ENCODE measurements around the gene CPT1C. TPM values are rescaled to one million over a fixed set of nuclear protein-coding genes. Genes with fewer than 3 reads are reported as not detected.

Gene CPT1C
- total and polyA plus RNA-seq, 11 donors = 1.00 to 6.0 (median 2.2) TPM

DNA sequence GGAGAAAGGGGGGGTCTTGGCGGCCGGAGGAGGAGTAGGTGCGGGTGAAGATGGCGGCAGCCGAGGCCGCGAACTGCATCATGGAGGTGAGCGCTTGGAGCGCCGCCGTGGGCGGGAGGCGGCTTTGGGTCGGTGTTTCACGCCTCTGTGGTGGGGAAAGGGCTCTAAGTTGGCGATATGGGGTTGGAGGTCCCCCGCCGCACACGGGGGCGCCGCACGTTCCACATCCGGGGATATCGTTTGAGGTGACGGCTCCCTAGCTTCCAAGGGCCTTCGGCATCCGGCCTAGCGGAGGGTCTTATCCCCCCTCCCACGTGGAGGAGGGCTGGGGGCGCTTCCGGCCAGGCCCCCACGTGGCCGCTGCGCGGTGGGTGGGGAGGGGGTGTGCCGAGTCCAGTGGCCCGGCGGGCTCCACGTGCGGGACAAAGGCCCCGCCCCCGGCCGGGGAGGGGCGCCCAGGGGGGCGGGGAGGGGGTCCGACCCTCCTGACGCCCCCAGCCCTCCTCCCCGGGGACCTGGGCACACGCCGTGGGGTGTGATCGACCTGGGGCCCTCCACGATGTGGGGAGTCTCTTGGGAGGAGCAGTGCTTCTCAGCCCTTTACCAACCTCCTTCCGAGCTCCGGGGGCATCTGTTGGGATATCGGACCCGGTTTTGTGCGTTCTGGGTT lies 13.6 kb upstream of the CPT1C start, which contains the start of gene PRMT1:
TSS of gene PRMT1 (plus strand) at position 41 of the 670 bp plus-strand sequence. CDS start at position 51, 10 bp downstream.
- ATAC-seq = peak in 2 of 4 donors; percentile 5 to 20
- Histone ChIP-seq H3K36me3 (peaks cover 0 to 17% (median 15%) of the 10 kb centered on the region in 9 donors), H3K27me3 (no peaks in the 10 kb centered on the region), H3K27ac (peak within 1 kb of the TSS; percentile 80 to 100 (median 95)), H3K9me3 (no peaks in the 10 kb centered on the region), H3K4me1 (peaks cover 0 to 54% (median 38%) of the 10 kb centered on the region in 12 donors), H3K4me3 (peak within 1 kb of the TSS; percentile 71 to 100 (median 94))
- TF ChIP-seq POLR2A (IDR thresholded peaks at IDR 0.05) = peak in 1 of 2 donors; percentile 86
- TF ChIP-seq CTCF (IDR thresholded peaks at IDR 0.05) = no peak
- DNase-seq = peak in 1 of 5 donors; percentile 77
- 0 to 1% (median 0%) methylated on average over 15 to 57 of the region's 57 CpGs for WGBS, 4 donors
- intact Hi-C loops (cut with DNase I) = loop anchor here in 7 of 10 donors (1.0 to 10.0 kb wide), 13 partner anchors 37 to 234 kb away; partner anchors contain the start of genes PRR12 (in 3 of the 7), PNKP (in 2 of the 7), RPS11 (in 2 of the 7) and AP2A1 (in 1 of the 7)

DNA sequence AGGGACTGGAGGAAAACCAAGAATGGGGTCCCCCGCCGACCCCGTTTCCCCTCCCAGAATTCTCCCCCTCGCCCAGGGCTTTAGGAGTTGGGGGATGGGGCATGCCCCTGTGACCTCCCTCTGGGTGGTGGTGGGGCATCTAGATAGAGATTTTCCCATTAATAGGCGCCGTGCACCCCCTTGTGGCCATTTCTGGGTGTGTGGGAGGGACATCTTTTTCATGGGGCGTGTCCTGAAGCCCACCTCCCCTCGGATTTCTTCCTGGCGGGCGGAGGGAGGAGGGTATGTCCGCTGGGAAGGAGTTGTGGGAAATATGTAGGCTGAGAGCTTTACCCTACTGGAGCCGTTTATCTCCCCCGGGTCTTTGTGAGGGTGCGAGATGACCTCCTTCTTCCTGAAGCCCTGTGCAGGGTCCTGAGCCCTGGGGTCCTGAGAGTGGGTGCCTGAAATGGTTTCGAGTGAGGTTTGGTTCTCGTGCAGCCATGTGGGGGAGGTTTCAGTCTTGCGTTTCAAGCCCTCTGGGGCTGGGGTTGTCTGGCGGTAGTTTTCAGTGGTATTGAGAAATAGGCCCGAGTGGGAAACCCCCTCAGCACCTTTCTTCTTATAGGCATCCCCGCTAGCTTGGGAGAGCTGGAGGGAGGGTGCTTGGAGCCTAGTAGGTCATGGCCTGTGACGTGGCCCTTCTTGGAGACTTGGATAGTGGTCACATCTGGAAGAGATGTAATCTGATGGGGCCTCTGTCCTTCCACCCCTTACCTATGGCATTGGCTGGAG lies 12.8 kb upstream of the CPT1C start:
- H3K36me3 ChIP-seq = peaks cover 0 to 24% (median 22%) of the 10 kb centered on the region in 9 donors
- DNase-seq (peak in 4 of 5 donors; percentile 65 to 78 (median 72)), ATAC-seq (no peak)
- WGBS, 4 donors = 3 to 6% (median 4%) methylated on average over 21 of the region's 21 CpGs
- H3K4me1 ChIP-seq = peaks cover 0 to 54% (median 37%) of the 10 kb centered on the region in 12 donors
- intact Hi-C loops (cut with DNase I) = loop anchor here in 7 of 10 donors (1.0 to 10.0 kb wide), 13 partner anchors 37 to 235 kb away; partner anchors contain the start of genes PRR12 (in 3 of the 7), PNKP (in 2 of the 7), RPS11 (in 2 of the 7) and AP2A1 (in 1 of the 7)
- H3K9me3 ChIP-seq = no peaks in the 10 kb centered on the region
- TF ChIP-seq POLR2A (IDR thresholded peaks at IDR 0.05) (no peak), CTCF (IDR thresholded peaks at IDR 0.05) (peak; percentile 46 to 69 (median 60))
- no peaks in the 10 kb centered on the region for H3K27me3 ChIP-seq
- H3K4me3 ChIP-seq = peak overlapping the region; percentile 71 to 100 (median 94)
- H3K27ac ChIP-seq = peak overlapping the region; percentile 80 to 100 (median 95)

GRCh38 chr19:49678985-49679770 lies 11.7 kb upstream of the CPT1C start:
- ATAC-seq (no peak), DNase-seq (peak in 2 of 5 donors; percentile 28 to 52)
- Histone ChIP-seq H3K4me1 (peaks cover 0 to 55% (median 37%) of the 10 kb centered on the region in 12 donors), H3K36me3 (peaks cover 0 to 35% (median 33%) of the 10 kb centered on the region in 9 donors), H3K27me3 (no peaks in the 10 kb centered on the region), H3K4me3 (peak overlapping the region in 1 of 12 donors; percentile 99), H3K27ac (peak overlapping the region in 11 of 12 donors; percentile 3 to 100 (median 66)), H3K9me3 (no peaks in the 10 kb centered on the region)
- 48 to 54% (median 52%) methylated on average over 10 to 12 of the region's 12 CpGs for WGBS, 4 donors
- no peak for TF ChIP-seq CTCF (IDR thresholded peaks at IDR 0.05)
- TF ChIP-seq POLR2A (IDR thresholded peaks at IDR 0.05) = no peak
- intact Hi-C loops (cut with DNase I) = loop anchor here in 7 of 10 donors (5.0 to 10.0 kb wide), 10 partner anchors 84 to 188 kb away; partner anchors contain the start of genes PRR12 (in 3 of the 7), PNKP (in 2 of the 7), RPS11 (in 2 of the 7) and AP2A1 (in 1 of the 7)
